CD1c-positive myeloid dendritic cell (primary cell): ENCODE data around the gene FAM13A.
"Not testable (repeated sequence)": the region's sequence is repeated elsewhere in the genome, so short reads cannot be mapped to it uniquely, and the experiment has no call there.

Source experiments
- DNase-seq: peaks from one replicate; pipeline ENCODE4 v3.0.0-alpha.2; 2016; ENCODE audit errors: extremely low spot score

Gene FAM13A

GRCh38 chr4:88897752-88898151, 159.2 kb downstream of the FAM13A start:
- no peak for DNase-seq

DNA sequence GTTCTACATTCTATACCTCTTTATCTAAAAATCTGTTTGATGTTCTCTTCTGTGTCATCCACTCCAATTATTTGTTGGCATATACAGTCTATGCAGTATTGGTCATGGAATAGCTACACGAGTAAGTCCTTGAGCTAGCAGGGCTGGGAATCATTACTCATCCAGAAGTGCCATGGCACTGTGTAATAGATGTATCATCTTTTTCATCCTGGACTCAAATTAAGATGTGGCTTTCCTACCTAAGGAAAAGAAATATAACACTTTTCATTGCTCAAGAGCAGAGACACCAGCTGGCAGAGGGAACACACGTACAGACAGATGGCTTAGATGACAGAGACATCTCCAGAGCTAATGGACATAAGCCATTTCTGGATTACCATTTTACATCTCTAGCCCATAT, 159.8 kb downstream of the FAM13A start:
- DNase-seq, result no peak

DNA sequence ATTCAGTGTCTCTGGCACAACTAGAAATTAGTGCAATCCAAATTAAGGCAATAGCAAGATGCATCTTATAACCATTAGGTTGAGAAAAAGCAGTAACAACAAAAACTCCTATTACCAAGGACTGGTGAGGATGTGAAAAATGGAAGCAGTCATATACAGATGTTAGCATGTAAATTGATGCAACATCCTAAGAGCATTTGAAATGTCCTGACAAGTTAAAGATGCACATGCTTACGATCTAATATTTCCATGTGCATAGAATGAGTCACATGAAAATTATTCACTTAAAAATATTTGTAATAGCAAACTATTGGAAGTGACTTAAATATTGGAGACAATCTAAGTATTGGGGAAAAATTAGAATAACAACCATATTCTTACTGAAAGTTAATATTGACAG, 163.0 kb downstream of the FAM13A start:
- no peak for DNase-seq

DNA sequence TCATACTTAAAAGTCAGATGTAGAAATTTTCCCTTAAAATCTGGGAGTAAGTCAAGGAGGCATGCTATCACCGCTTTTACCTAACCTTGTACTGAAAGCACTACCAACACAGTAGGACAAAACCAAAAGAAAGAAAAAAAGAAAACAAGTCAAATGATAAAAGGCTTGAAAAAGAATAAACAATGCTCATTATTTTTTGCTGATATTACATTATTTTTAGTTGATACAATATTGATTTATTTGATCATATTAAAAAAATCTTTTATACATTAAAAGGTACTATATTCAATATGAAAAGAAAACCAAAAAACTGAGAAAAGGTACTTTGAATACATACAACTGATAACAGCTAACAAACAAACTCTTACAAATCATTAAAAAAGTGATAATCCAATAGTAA, 164.3 kb downstream of the FAM13A start:
- DNase-seq, result no peak

- no peak for DNase-seq
These were observed 165.3 kb downstream of the FAM13A start for GRCh38 chr4:88891636-88892035.

GRCh38 chr4:88887409-88887808, 169.6 kb downstream of the FAM13A start:
- DNase-seq, result not testable (repeated sequence)

DNA sequence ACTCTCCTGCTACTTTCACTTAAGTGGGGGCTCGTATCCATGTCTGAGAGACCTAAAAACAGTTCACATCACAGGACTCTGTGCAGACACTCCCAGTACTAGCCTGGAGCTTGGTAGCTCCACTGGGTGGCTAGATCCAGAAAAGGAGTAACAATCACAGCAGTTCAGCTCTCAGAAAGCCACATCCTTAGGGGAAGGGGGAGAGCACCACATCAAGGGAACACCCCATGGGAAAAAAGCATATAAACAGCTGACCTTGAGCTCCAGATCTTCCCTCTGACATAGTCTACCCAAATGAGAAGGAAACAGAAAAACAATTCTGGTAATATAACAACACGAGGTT, 175.8 kb downstream of the FAM13A start:
- no peak for DNase-seq

DNA sequence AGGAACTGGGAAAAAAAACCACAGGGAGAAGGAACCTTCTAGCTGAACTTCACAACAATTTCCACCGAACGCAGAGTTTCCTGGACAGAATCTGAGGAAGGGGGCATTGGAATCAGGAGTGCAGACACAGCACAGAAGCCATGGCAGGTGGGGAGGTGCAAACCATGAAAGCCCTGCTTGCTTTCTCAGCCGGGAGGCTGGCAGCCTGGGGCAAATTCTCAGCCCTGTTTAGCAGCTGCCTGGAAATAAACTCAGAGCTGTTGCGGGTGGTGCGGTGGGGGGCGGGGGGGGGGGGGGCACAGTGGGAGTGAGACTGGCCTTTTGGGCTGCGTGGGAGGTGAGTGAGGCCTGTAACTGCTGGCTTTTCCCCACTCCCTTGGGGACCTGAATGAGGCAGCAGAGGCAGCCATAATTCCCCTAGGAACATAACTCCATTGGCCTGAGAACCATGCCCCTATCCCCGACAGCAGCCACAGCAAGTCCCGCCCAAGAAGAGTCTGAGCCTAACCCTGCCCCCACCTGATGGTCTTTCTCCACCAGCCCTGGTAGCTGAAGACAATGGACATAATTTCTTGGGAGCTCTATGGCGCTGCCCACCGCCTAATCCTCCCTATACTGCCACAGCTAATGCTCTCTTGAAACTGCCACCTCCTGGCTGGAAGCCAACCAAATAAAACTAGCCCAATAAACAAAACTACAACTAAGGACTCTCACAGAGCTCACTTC, 176.3 kb downstream of the FAM13A start:
- DNase-seq, result no peak

GRCh38 chr4:88879991-88880390, 177.0 kb downstream of the FAM13A start:
- DNase-seq, result no peak

DNA sequence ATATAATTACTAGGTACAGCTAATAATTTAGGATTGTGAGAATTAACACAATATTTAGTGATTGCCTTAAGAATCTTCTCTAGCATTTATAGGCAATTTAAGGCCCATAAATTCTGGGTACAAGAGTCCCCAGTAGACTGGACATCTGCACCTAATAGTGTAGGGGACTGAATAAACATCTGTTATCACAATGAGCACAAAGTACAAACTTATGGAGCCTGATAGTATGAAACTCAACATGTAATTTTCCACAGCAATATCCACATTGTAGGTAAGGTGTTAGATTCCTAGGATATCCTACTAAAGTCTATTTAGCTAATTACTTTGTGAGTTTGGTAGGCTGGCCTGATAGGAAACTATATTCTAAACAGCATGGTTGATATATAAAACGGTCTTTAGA, 178.3 kb downstream of the FAM13A start:
- DNase-seq, result no peak

GRCh38 chr4:88870428-88870827, 186.6 kb downstream of the FAM13A start:
- DNase-seq, result no peak

GRCh38 chr4:88868510-88868909, 188.5 kb downstream of the FAM13A start:
- no peak for DNase-seq

- DNase-seq, result no peak
These were observed 190.0 kb downstream of the FAM13A start for GRCh38 chr4:88866862-88867550.

GRCh38 chr4:88865466-88865865, 191.5 kb downstream of the FAM13A start:
- DNase-seq, result no peak

- DNase-seq, result no peak
These were observed 191.9 kb downstream of the FAM13A start for GRCh38 chr4:88865046-88865445.

GRCh38 chr4:88860586-88860985, 196.4 kb downstream of the FAM13A start:
- no peak for DNase-seq

GRCh38 chr4:88859191-88859812, 197.7 kb downstream of the FAM13A start:
- DNase-seq, result no peak

DNA sequence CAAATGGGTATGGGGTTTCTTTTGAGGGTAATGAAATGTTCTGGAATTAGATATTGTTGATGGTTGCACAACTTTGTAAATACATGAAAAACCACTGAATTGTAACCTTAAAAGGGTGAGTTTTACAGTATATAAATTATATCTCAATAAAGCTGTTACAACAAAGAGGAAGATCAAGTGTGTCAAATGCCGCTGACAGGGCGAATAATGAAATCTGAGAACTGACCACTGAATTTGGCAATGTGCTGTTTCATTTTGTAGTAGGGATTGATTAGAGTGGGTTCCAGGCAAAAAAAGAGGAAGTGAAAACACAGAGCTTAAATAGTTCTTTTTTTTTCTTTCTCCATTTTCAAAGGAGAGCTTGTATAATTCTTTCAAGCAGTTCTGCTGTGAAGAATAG, 198.2 kb downstream of the FAM13A start:
- peak; percentile 91 for DNase-seq

GRCh38 chr4:88857588-88857987, 199.4 kb downstream of the FAM13A start:
- DNase-seq, result peak; percentile 42

DNA sequence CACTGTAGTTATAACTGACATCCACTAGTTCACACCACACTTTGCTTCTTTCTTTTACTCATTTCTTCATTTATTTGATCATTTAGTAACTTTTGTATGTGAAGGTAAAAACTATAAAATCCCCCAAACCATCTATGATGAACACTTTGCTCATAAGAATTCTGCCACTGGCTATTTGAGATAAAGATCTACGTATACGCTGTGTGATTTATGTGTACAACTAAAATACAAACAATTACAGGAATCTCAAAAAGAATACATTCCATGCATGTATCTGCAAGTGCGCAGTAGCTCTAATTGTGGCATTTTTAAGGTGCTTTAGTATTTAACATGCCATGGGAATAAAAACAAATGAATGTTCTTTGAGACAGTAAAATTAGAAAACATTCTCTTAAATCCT, 202.5 kb downstream of the FAM13A start:
- DNase-seq, result no peak

GRCh38 chr4:88853583-88853982, 203.4 kb downstream of the FAM13A start:
- DNase-seq, result not testable (repeated sequence)

GRCh38 chr4:88846206-88846790, 210.7 kb downstream of the FAM13A start:
- no peak for DNase-seq
